Neural crest cell (in vitro differentiated cells): ENCODE data around the gene ITGA6. TPM values are rescaled to one million over a fixed set of nuclear protein-coding genes. Genes with fewer than 3 reads are reported as not detected.

Experiments
- DNase-seq: peaks from one replicate; pipeline ENCODE4 v3.0.0; 2021; ENCODE audit warnings: low read depth, mixed read lengths, low spot score
- H3K27ac Mint-ChIP-seq: one replicate; pipeline ENCODE4 v1.8.0; 2021; ENCODE audit warnings: mild to moderate bottlenecking, mixed read lengths; ENCODE audit not compliant: unreplicated experiment
- H3K27me3 Mint-ChIP-seq: 2 replicates; pipeline ENCODE4 v1.8.0; 2021; ENCODE audit warnings: low read depth, mild to moderate bottlenecking, mixed read lengths
- H3K36me3 Mint-ChIP-seq: 2 replicates; pipeline ENCODE4 v1.8.0; 2021; ENCODE audit warnings: low read depth, mild to moderate bottlenecking, mixed read lengths
- H3K4me1 Mint-ChIP-seq: 2 replicates; pipeline ENCODE4 v1.8.0; 2021; ENCODE audit warnings: mixed read lengths
- H3K4me3 Mint-ChIP-seq: one replicate; pipeline ENCODE4 v1.8.0; 2021; ENCODE audit warnings: mild to moderate bottlenecking, mixed read lengths
- H3K9me3 Mint-ChIP-seq: 2 replicates; pipeline ENCODE4 v1.8.0; 2021; ENCODE audit warnings: mixed read lengths
- total RNA-seq: library from RNA; stranded (reverse); gene quantifications from 2 replicates; pipeline ENCODE4 v1.2.1, GENCODE V29; 2021
- TF ChIP-seq, protein P1 (sequence below): fragments of 200-600 bp; sonication (generic); conservative IDR thresholded peaks from 2 replicates; pipeline ENCODE4 v1.5.0; 2021; ENCODE audit warnings: antibody characterized with exemption, mild to moderate bottlenecking

The ITGA6 gene
- total RNA-seq, 1 donor from 2014 or later, result 37.7 TPM

DNA sequence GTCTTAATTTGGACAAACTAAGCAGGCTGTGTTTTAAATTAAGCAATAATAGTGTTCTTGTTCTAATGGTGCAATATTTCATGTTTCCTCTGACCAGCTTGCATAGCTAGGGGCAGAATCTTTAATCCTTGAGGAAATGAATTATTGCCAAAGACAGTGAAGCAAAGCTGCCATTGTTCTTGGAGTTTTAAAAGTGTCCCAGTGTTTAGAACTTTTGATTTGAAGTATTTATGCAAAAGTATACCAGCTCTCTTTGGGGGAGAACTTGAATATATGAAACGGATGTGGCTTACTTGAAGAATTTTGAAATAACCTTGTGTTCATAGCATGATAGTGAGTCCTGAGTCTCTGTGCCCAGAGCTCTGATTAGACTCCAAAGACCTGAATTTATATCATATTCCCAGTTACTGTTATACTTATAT is 33.4 kb downstream of the ITGA6 start:
- no peaks in the 10 kb centered on the region for H3K9me3 Mint-ChIP-seq
- TF ChIP-seq, protein P1, sequence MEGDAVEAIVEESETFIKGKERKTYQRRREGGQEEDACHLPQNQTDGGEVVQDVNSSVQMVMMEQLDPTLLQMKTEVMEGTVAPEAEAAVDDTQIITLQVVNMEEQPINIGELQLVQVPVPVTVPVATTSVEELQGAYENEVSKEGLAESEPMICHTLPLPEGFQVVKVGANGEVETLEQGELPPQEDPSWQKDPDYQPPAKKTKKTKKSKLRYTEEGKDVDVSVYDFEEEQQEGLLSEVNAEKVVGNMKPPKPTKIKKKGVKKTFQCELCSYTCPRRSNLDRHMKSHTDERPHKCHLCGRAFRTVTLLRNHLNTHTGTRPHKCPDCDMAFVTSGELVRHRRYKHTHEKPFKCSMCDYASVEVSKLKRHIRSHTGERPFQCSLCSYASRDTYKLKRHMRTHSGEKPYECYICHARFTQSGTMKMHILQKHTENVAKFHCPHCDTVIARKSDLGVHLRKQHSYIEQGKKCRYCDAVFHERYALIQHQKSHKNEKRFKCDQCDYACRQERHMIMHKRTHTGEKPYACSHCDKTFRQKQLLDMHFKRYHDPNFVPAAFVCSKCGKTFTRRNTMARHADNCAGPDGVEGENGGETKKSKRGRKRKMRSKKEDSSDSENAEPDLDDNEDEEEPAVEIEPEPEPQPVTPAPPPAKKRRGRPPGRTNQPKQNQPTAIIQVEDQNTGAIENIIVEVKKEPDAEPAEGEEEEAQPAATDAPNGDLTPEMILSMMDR, result no peak
- no peaks in the 10 kb centered on the region for H3K27me3 Mint-ChIP-seq
- H3K36me3 Mint-ChIP-seq, result no peaks in the 10 kb centered on the region
- no peak overlapping the region for H3K27ac Mint-ChIP-seq
- H3K4me3 Mint-ChIP-seq, result no peak overlapping the region
- no peak for DNase-seq
- H3K4me1 Mint-ChIP-seq, result peaks cover 46% of the 10 kb centered on the region

DNA sequence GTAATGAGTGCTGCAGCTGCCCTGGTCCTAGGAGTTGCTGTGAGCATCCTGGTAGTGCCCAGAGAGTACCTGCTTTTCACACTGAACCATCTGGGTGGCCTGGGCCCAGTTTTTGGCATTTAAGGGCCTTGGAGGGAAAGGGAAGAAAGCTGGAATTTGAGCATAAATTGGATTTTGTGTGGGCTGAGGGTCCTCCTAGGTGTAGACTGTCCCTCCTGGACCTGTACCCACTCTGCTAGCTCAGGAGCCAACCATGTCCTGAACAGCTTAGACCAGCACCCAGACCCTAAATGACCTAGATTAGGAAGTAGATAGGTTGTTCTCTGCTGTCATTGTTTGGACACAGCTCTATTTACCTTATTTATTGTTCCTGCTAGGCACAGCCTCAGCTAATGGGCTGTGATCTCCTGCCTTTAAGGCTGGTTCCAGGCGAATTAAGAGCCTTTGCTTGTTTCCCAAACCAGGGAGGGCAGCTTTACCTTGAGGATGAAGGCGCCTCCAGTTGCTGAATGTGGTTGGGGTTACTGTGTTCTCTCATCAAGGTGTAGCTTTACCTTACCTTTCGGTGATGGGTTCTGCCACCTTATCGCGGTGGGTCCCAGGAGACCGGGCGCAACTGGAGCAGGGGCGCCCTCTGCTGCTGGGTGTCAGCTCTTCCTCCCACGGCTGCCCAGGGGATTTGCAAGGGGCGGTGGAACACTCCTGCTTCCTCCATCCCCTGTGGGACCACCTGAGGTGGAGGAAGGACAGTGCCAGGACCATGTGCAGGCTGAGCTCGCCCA is 34.4 kb downstream of the ITGA6 start:
- Mint-ChIP-seq H3K4me3 (no peak overlapping the region), H3K9me3 (no peaks in the 10 kb centered on the region), H3K4me1 (peaks cover 47% of the 10 kb centered on the region), H3K27me3 (no peaks in the 10 kb centered on the region), H3K36me3 (no peaks in the 10 kb centered on the region), H3K27ac (no peak overlapping the region)
- peak; percentile 56 for DNase-seq
- TF ChIP-seq, protein P1, result peak; percentile 85

DNA sequence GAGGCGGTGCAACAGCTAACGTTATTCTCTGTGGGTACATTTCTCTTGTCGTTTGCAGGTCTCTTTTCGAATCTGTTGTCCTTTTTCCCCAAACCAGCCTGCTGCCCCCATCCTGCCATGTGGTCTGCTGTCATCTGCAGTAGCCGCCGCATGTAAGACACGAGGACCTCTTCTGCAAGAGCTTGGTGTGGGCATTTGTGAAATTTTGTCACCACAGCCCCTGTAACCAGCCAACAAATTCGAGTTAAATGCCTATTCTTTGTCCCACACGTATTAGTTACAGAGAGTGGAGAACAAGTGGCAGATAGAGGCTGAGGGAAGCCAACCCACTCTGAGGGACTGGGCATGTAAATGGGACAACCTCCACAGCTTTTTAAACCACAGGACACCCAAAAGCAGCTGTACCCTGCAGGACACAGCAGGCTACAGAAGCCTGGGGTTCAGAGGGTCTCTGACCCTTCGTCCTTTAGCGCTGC is 35.0 kb downstream of the ITGA6 start:
- H3K9me3 Mint-ChIP-seq, result no peaks in the 10 kb centered on the region
- H3K27ac Mint-ChIP-seq, result no peak overlapping the region
- DNase-seq, result no peak
- TF ChIP-seq, protein P1, result peak; percentile 20
- peaks cover 47% of the 10 kb centered on the region for H3K4me1 Mint-ChIP-seq
- H3K4me3 Mint-ChIP-seq, result no peak overlapping the region
- no peaks in the 10 kb centered on the region for H3K27me3 Mint-ChIP-seq
- H3K36me3 Mint-ChIP-seq, result peaks cover 3% of the 10 kb centered on the region

DNA sequence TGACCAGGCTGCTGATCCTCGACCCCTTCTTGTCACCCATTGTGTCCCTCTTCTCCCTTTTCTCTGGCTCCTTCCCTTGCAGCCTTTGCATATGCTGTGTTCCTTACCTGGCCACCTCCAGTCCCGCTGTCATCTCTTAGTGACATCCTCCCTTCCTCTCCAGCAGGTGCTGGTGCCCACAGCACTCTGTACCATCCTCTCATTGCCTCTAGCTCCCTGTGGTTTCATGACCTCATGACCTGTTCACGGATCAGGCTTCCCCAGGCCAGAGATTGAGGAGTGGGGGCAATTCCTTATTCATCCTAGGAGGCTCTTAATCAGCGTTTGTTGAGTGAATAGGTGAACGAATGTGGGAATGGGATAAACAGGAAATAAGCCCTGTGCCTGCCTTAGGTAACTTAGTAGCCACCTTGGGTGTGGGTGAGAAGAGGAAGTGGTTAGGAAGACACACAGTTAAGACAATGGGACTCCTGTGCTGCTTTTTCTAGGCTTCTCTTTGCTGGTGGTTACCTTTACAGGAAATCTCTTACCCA is 35.5 kb downstream of the ITGA6 start:
- Mint-ChIP-seq H3K4me3 (no peak overlapping the region), H3K27me3 (no peaks in the 10 kb centered on the region), H3K36me3 (peaks cover 4% of the 10 kb centered on the region), H3K4me1 (peaks cover 47% of the 10 kb centered on the region), H3K27ac (no peak overlapping the region), H3K9me3 (no peaks in the 10 kb centered on the region)
- TF ChIP-seq, protein P1, result no peak
- DNase-seq, result no peak

DNA sequence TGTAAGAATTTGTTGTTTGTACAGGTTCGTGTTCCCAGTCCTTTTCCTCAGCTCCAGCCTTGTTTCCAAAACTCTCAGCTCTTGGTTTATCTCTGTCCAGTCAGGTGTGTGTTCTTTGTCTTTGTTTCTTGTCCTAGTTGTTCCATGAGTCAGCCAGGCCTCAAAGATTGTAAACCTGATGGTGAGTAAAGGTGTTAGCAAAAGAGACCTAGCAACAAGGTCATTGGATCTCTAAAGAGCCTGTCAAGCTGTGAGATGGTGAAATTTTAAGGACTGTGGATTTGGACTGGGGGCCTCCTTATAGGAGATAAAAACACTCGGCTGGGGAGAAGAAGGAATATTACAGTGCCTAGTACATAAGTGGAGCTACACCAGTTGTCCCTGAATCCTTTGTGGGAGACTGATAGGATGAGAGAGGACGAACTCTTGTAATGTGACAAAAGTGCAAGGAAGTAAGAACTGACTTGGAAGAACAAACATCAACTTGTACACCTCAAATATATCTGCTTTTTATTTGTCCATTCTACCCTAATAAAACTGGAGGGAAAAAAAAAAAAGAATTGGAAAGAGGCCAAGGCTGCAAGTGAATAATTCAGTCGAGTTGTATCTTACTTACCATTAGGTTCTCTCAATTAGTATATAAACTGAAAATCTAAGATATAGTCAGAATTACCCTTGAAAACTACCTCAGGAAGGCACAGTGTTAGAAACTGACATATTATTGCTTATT is 37.2 kb downstream of the ITGA6 start:
- Mint-ChIP-seq H3K4me1 (peaks cover 38% of the 10 kb centered on the region), H3K27ac (peak overlapping the region; percentile 13), H3K4me3 (no peak overlapping the region)

More for the DNA sequence above, 37.2 kb downstream of the ITGA6 start:
- DNase-seq, result no peak
- TF ChIP-seq, protein P1, result no peak
- H3K36me3 Mint-ChIP-seq, result peaks cover 4% of the 10 kb centered on the region
- H3K9me3 Mint-ChIP-seq, result no peaks in the 10 kb centered on the region
- H3K27me3 Mint-ChIP-seq, result no peaks in the 10 kb centered on the region
